Caco-2 (cell line): ENCODE results near the gene TMEM86A. TPM values are rescaled to one million over a fixed set of nuclear protein-coding genes. Genes with fewer than 3 reads are reported as not detected.
"Not testable (repeated sequence)": the region's sequence is repeated elsewhere in the genome, so short reads cannot be mapped to it uniquely, and the experiment has no call there.

Experiments used
- BruUV-seq: library from RNA; stranded (reverse); fragments of 400-500 nt; replicated peaks from 2 replicates; lab custom pipeline; 2021; lab: Mats Ljungman, UMichigan
- CTCF ChIA-PET: fragments of 300-600 bp; sonication (Branson Sonifier 250); formaldehyde crosslinking; loops from one replicate; lab custom pipeline; 2022; ENCODE audit warnings: antibody characterized with exemption; lab: Charles Lee
- POLR2A ChIA-PET: fragments of 300-600 bp; sonication (Branson Sonifier 250); formaldehyde crosslinking; loops from one replicate; lab custom pipeline; 2022; ENCODE audit warnings: antibody characterized with exemption; lab: Charles Lee
- DNase-seq, 2 experiments: peaks; one replicate each; pipeline versions ENCODE4 v3.0.0 to v3.0.0-alpha.2; 2020 to 2022
- H3K27me3 ChIP-seq: replicated peaks from 2 replicates; pipeline ENCODE4 v1.6.0; 2011; ENCODE audit warnings: low read length; ENCODE audit not compliant: control insufficient read depth, insufficient read depth
- H3K36me3 ChIP-seq: 2 replicates; pipeline ENCODE4 v1.5.1; 2011; ENCODE audit warnings: low read length; ENCODE audit not compliant: control insufficient read depth, insufficient read depth
- H3K4me1 ChIP-seq: fragments of 250-450 bp; sonication (Bioruptor Pico); 2 replicates; pipeline ENCODE4 v1.5.1; 2020; ENCODE audit warnings: mild to moderate bottlenecking
- H3K4me3 ChIP-seq: 2 replicates; pipeline ENCODE4 v1.5.1; 2011; ENCODE audit warnings: low read depth, mild to moderate bottlenecking, control low read depth, low read length
- H3K9me3 ChIP-seq: fragments of 250-450 bp; sonication (Bioruptor Pico); 2 replicates; pipeline ENCODE4 v1.5.1; 2020; ENCODE audit warnings: mild to moderate bottlenecking, moderate library complexity
- H3K27ac Mint-ChIP-seq: one replicate; pipeline ENCODE4 v1.8.0; 2022; ENCODE audit warnings: mixed read lengths; ENCODE audit not compliant: unreplicated experiment
- H3K27me3 Mint-ChIP-seq: one replicate; pipeline ENCODE4 v1.8.0; 2022; ENCODE audit warnings: mixed read lengths; ENCODE audit not compliant: insufficient read depth, unreplicated experiment
- H3K36me3 Mint-ChIP-seq: one replicate; pipeline ENCODE4 v1.8.0; 2022; ENCODE audit warnings: mild to moderate bottlenecking, mixed read lengths; ENCODE audit not compliant: insufficient read depth, unreplicated experiment
- H3K4me1 Mint-ChIP-seq: one replicate; pipeline ENCODE4 v1.8.0; 2022; ENCODE audit warnings: low read depth, mixed read lengths; ENCODE audit not compliant: unreplicated experiment
- H3K4me3 Mint-ChIP-seq: one replicate; pipeline ENCODE4 v1.8.0; 2022; ENCODE audit warnings: mild to moderate bottlenecking, moderate library complexity, mixed read lengths; ENCODE audit not compliant: unreplicated experiment
- H3K9me3 Mint-ChIP-seq: one replicate; pipeline ENCODE4 v1.8.0; 2022; ENCODE audit warnings: mixed read lengths; ENCODE audit not compliant: unreplicated experiment
- CTCF ChIP-seq, 2 experiments: fragments of 200-600 bp in 1 of 2; IDR thresholded peaks; 1 replicate in 1 of 2; 2 replicates in 1 of 2; pipeline versions ENCODE4 v1.5.1 to v1.8.0; 2011 to 2022; ENCODE audit warnings: antibody characterized with exemption in 1 of 2, control low read depth in 1 of 2, inconsistent platforms in 1 of 2, low read depth in 1 of 2, low read length in 1 of 2, mild to moderate bottlenecking in 1 of 2, moderate library complexity in 1 of 2; ENCODE audit not compliant: insufficient read depth in 1 of 2, severe bottlenecking in 1 of 2, unreplicated experiment in 1 of 2
- intact Hi-C: fragments of 100-400 bp; cut with micrococcal nuclease; formaldehyde crosslinking; loops from one replicate; pipeline ENCODE4 v1.10.0; 2022; ENCODE audit not compliant: unreplicated experiment
- total RNA-seq: library from RNA; stranded (reverse); gene quantifications from 2 replicates; pipeline ENCODE4 v1.2.3, GENCODE V29; 2022

The TMEM86A gene
- total RNA-seq, 1 experiment from 2014 or later: 0.25 TPM

GRCh38 chr11:18671246-18671645, 27.3 kb upstream of the TMEM86A start:
- peaks cover 6% of the 10 kb centered on the region for H3K4me1 Mint-ChIP-seq
- no peaks in the 10 kb centered on the region for H3K9me3 Mint-ChIP-seq
- H3K4me3 Mint-ChIP-seq: no peak overlapping the region
- no TSS peak for BruUV-seq
- no peak for TF ChIP-seq CTCF (IDR thresholded peaks at IDR 0.05; ENCODE audit: insufficient read depth in 1 of 2, low read depth in 1 of 2, low read length in 1 of 2, severe bottlenecking in 1 of 2, unreplicated experiment in 1 of 2)
- H3K27ac Mint-ChIP-seq: no peak overlapping the region
- ChIA-PET CTCF (no interaction called here), POLR2A (no interaction called here)
- H3K36me3 ChIP-seq: no peaks in the 10 kb centered on the region
- H3K9me3 ChIP-seq: no peaks in the 10 kb centered on the region
- H3K4me3 ChIP-seq: no peak overlapping the region
- no peaks in the 10 kb centered on the region for H3K36me3 Mint-ChIP-seq
- DNase-seq: no peak
- no peaks in the 10 kb centered on the region for H3K27me3 Mint-ChIP-seq
- no peaks in the 10 kb centered on the region for H3K4me1 ChIP-seq
- no peaks in the 10 kb centered on the region for H3K27me3 ChIP-seq
- intact Hi-C loops: no loop called here

GRCh38 chr11:18672209-18672608, 26.4 kb upstream of the TMEM86A start:
- H3K9me3 Mint-ChIP-seq, H3K9me3 ChIP-seq, H3K4me3 ChIP-seq, H3K4me1 Mint-ChIP-seq, H3K4me3 Mint-ChIP-seq, H3K27me3 Mint-ChIP-seq, H3K27ac Mint-ChIP-seq, BruUV-seq, H3K36me3 ChIP-seq, H3K36me3 Mint-ChIP-seq, H3K4me1 ChIP-seq, DNase-seq, POLR2A ChIA-PET, CTCF ChIA-PET, H3K27me3 ChIP-seq, intact Hi-C loops: not testable (repeated sequence)

GRCh38 chr11:18676803-18677202, 21.8 kb upstream of the TMEM86A start:
- DNase-seq: no peak
- H3K4me3 ChIP-seq: no peak overlapping the region
- H3K4me1 ChIP-seq: no peaks in the 10 kb centered on the region
- H3K27me3 Mint-ChIP-seq: no peaks in the 10 kb centered on the region
- BruUV-seq: no TSS peak
- no peaks in the 10 kb centered on the region for H3K9me3 Mint-ChIP-seq
- H3K9me3 ChIP-seq: no peaks in the 10 kb centered on the region
- TF ChIP-seq CTCF (IDR thresholded peaks at IDR 0.05; ENCODE audit: insufficient read depth in 1 of 2, low read depth in 1 of 2, low read length in 1 of 2, severe bottlenecking in 1 of 2, unreplicated experiment in 1 of 2): no peak
- no peaks in the 10 kb centered on the region for H3K36me3 Mint-ChIP-seq
- no peaks in the 10 kb centered on the region for H3K36me3 ChIP-seq
- H3K27ac Mint-ChIP-seq: no peak overlapping the region
- ChIA-PET POLR2A (interaction anchor here (0.6 kb wide), 1 partner anchor 277 kb away, joined by 3 read pairs; no protein-coding TSS in a partner anchor), CTCF (interaction anchor here (0.6 kb wide), 1 partner anchor 14 kb away, joined by 4 read pairs; no protein-coding TSS in a partner anchor)
- H3K4me3 Mint-ChIP-seq: no peak overlapping the region
- no peaks in the 10 kb centered on the region for H3K4me1 Mint-ChIP-seq
- intact Hi-C loops: no loop called here
- H3K27me3 ChIP-seq: no peaks in the 10 kb centered on the region

- DNase-seq: no peak
- Histone ChIP-seq H3K4me1 (no peaks in the 10 kb centered on the region), H3K36me3 (no peaks in the 10 kb centered on the region), H3K27me3 (no peaks in the 10 kb centered on the region), H3K9me3 (no peaks in the 10 kb centered on the region), H3K4me3 (no peak overlapping the region)
- no peak overlapping the region for H3K27ac Mint-ChIP-seq
- H3K36me3 Mint-ChIP-seq: no peaks in the 10 kb centered on the region
- no TSS peak for BruUV-seq
- no peaks in the 10 kb centered on the region for H3K4me1 Mint-ChIP-seq
- intact Hi-C loops: no loop called here
- POLR2A ChIA-PET: no interaction called here
- H3K4me3 Mint-ChIP-seq: no peak overlapping the region
- no peak for TF ChIP-seq CTCF (IDR thresholded peaks at IDR 0.05; ENCODE audit: insufficient read depth in 1 of 2, low read depth in 1 of 2, low read length in 1 of 2, severe bottlenecking in 1 of 2, unreplicated experiment in 1 of 2)
- no peaks in the 10 kb centered on the region for H3K27me3 Mint-ChIP-seq
- H3K9me3 Mint-ChIP-seq: no peaks in the 10 kb centered on the region
- CTCF ChIA-PET: no interaction called here
These were observed 21.0 kb upstream of the TMEM86A start for GRCh38 chr11:18677560-18677959.

GRCh38 chr11:18681949-18682348, 16.6 kb upstream of the TMEM86A start:
- H3K4me1 Mint-ChIP-seq, H3K9me3 ChIP-seq, intact Hi-C loops, H3K27ac Mint-ChIP-seq, H3K4me3 Mint-ChIP-seq, H3K4me3 ChIP-seq, H3K27me3 Mint-ChIP-seq, CTCF ChIA-PET, H3K9me3 Mint-ChIP-seq, POLR2A ChIA-PET, H3K27me3 ChIP-seq, H3K4me1 ChIP-seq, DNase-seq, BruUV-seq, H3K36me3 ChIP-seq, H3K36me3 Mint-ChIP-seq: not testable (repeated sequence)
